ENCODE data around the gene SHISA6. TPM values are rescaled to one million over a fixed set of nuclear protein-coding genes. Genes with fewer than 3 reads are reported as not detected.

Gene SHISA6
- not detected in 2 replicates for total RNA-seq (2014; rRNA removed; shearing (Covaris generic); ENCODE audit: low replicate concordance)

DNA sequence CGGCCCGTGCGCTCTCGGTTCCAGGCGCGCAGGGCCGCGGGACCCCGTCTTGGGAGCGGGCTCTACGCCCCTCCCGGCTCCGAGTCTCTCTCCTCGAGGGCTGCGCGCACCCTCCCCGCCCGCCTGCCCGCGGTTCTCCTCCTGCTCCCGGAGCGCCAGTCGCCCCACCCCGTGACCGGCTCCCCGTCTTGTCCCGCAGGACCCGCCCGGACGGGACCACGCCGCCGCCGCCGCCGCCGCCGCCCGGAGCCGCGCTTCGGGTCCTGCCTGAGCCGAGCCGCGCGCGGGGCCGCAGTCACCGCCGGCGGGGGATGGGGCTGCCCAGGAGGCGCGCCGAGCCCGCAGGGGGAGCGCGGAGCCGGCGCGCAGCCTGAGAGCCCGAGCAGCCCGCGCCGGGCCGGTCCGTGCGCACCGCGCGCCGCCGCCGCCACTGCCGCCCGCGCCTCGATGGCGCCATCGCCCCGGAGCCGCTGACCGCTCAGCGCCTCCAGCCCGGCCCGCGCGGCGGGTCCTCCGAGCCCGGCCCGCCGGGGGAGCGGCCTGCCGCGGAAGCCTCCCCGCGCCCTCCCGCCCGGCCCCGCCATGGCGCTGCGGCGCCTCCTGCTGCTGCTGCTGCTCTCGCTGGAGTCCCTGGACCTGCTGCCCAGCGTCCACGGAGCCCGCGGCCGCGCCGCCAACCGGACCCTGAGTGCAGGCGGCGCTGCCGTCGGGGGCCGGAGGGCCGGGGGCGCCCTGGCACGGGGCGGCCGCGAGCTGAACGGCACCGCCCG lies at the start of gene SHISA6:
Gene SHISA6, plus strand, starts transcription at position 373 of the 770 bp plus-strand sequence.
- DNase-seq = no peak
- no peaks in the 10 kb centered on the region for H3K36me3 ChIP-seq
- H3K27me3 ChIP-seq = peaks cover 30% of the 10 kb centered on the region
- no peak within 1 kb of the TSS for H3K4me3 ChIP-seq
- H3K9me3 ChIP-seq = no peaks in the 10 kb centered on the region

GRCh38 chr17:11195801-11196200 lies 45.2 kb upstream of the SHISA6 start:
- Histone ChIP-seq H3K36me3 (no peaks in the 10 kb centered on the region), H3K4me3 (no peak overlapping the region), H3K27me3 (no peaks in the 10 kb centered on the region), H3K9me3 (no peaks in the 10 kb centered on the region)
- DNase-seq = no peak

DNA sequence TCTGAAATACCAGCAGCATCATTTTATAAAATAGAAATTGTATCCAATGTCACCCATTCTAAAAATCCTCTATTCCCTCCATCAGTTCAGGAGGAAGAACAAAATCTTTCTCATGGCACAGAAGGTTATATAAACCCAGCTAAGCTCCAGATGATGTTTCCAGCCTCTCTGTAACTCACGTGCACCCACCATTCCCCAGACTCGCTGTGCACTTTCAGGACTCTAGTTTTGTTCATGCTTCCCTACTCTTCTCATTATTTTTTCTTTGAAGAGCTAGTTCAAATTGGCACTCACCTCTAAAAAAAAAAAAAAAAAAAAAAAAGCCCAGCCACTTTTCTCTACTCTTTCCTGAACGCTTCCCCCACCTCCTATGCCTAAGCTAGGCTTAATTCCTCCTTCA lies 36.0 kb upstream of the SHISA6 start:
- H3K36me3 ChIP-seq = no peaks in the 10 kb centered on the region
- no peaks in the 10 kb centered on the region for H3K9me3 ChIP-seq
- no peak overlapping the region for H3K4me3 ChIP-seq
- no peaks in the 10 kb centered on the region for H3K27me3 ChIP-seq
- no peak for DNase-seq

DNA sequence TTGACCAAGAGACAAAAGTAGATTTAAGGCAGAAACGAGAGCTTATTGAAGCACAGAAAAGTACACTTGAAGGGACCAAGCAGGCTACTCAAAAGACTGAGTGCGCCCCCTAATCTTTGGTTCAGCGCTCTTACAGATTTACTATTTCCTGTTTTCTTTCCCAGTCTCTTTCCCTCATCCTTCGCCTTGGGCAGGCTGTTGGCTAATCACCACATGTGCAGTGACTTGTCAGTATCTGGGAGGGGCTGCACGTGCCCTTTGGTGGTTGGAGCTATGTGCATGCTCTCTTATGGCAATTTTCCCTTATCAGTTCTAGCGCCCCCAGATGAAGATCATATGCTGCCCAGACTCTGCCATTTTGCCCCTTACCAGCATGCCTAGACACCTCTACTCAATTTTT lies 35.4 kb upstream of the SHISA6 start:
- H3K36me3 ChIP-seq = no peaks in the 10 kb centered on the region
- DNase-seq = no peak
- no peaks in the 10 kb centered on the region for H3K27me3 ChIP-seq
- no peak overlapping the region for H3K4me3 ChIP-seq
- H3K9me3 ChIP-seq = no peaks in the 10 kb centered on the region

GRCh38 chr17:11209906-11210305 lies 31.1 kb upstream of the SHISA6 start:
- no peaks in the 10 kb centered on the region for H3K36me3 ChIP-seq
- no peak overlapping the region for H3K4me3 ChIP-seq
- H3K9me3 ChIP-seq = peaks cover 3% of the 10 kb centered on the region; the same call in 1 of the 2 replicates
- no peaks in the 10 kb centered on the region for H3K27me3 ChIP-seq
- no peak for DNase-seq

- no peak overlapping the region for H3K4me3 ChIP-seq
- H3K9me3 ChIP-seq = peaks cover 3% of the 10 kb centered on the region; the same call in 1 of the 2 replicates
- DNase-seq = no peak
- H3K27me3 ChIP-seq = no peaks in the 10 kb centered on the region; the same call in 1 of the 2 replicates
- no peaks in the 10 kb centered on the region for H3K36me3 ChIP-seq
Measured at GRCh38 chr17:11212792-11213191, 28.2 kb upstream of the SHISA6 start.

DNA sequence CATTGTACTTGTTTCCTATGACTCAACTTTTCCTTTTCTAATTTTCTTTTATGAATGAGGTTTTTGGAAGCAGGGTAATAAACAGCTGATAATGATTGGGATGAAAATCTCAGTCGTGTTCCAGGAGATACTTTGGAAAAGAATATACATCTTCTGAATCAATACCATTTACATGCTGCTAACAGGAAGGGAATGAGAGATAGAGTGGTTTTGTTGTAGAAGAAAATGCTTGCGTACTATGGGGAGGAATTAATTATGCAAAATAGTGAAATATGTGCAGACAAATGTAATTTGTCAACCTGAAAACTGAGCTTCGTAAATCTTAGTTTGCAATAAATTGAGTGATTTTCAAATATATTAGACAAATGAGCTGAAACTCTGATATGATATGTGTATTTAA lies 24.0 kb upstream of the SHISA6 start:
- DNase-seq = no peak
- Histone ChIP-seq H3K36me3 (no peaks in the 10 kb centered on the region), H3K27me3 (no peaks in the 10 kb centered on the region; the same call in 1 of the 2 replicates), H3K4me3 (no peak overlapping the region), H3K9me3 (no peaks in the 10 kb centered on the region)

DNA sequence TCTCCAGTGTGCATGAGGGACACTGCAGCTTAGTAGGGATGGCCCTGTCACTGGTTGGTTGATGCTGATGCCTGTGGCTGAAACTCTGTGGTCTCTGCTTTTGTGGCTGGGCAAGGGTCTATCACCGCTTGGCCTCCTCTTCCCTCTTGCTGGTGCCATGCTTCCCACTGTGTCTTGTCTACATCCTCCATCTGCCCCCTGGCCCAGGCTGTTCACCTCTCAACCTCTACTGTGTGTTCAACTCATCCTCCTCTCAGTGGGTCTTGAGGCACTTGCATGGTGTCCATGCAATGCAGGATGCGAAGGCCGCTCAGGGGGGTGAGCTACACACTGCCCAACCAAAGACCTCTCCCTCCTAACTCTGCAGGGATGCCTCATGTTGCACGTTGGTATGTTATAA lies 19.8 kb upstream of the SHISA6 start:
- DNase-seq = no peak
- Histone ChIP-seq H3K36me3 (no peaks in the 10 kb centered on the region), H3K9me3 (no peaks in the 10 kb centered on the region), H3K27me3 (no peaks in the 10 kb centered on the region; the same call in 1 of the 2 replicates), H3K4me3 (no peak overlapping the region)

GRCh38 chr17:11221721-11222120 lies 19.3 kb upstream of the SHISA6 start:
- Histone ChIP-seq H3K36me3 (no peaks in the 10 kb centered on the region), H3K4me3 (no peak overlapping the region), H3K9me3 (no peaks in the 10 kb centered on the region), H3K27me3 (peaks cover 4% of the 10 kb centered on the region)
- DNase-seq = no peak

- Histone ChIP-seq H3K36me3 (no peaks in the 10 kb centered on the region), H3K9me3 (no peaks in the 10 kb centered on the region), H3K4me3 (no peak overlapping the region), H3K27me3 (peaks cover 27% of the 10 kb centered on the region)
- no peak for DNase-seq
Measured at GRCh38 chr17:11238705-11239104, 2.3 kb upstream of the SHISA6 start.

- Histone ChIP-seq H3K9me3 (no peaks in the 10 kb centered on the region), H3K27me3 (peaks cover 27% of the 10 kb centered on the region), H3K4me3 (no peak overlapping the region), H3K36me3 (no peaks in the 10 kb centered on the region)
- DNase-seq = no peak
Measured at GRCh38 chr17:11239379-11239970, 1.5 kb upstream of the SHISA6 start.

- H3K27me3 ChIP-seq = peaks cover 30% of the 10 kb centered on the region
- H3K4me3 ChIP-seq = no peak overlapping the region
- H3K36me3 ChIP-seq = no peaks in the 10 kb centered on the region
- H3K9me3 ChIP-seq = no peaks in the 10 kb centered on the region
- no peak for DNase-seq
Measured at GRCh38 chr17:11240041-11240840, 772 bp upstream of the SHISA6 start.

DNA sequence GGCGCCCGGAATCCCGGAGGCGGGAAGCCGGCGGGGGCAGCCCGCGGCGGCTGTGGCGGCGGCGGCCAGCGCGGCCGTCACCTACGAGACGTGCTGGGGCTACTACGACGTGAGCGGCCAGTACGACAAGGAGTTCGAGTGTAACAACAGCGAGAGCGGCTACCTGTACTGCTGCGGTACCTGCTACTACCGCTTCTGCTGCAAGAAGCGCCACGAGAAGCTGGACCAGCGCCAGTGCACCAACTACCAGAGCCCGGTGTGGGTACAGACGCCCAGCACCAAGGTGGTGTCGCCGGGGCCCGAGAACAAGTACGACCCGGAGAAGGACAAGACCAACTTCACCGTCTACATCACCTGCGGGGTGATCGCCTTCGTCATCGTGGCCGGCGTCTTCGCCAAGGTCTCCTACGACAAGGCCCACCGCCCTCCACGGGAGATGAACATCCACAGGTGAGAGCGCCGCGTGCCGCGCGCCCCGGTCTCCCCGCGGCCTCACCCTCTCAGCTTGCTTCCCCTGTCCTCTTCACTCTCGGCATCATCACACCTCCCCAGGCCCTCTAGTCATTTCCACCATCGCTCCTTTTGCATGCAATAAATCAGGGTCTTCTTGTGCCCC lies 706 bp downstream of the SHISA6 start:
- no peak for DNase-seq
- H3K9me3 ChIP-seq = no peaks in the 10 kb centered on the region

GRCh38 chr17:11242411-11242810 lies 1.4 kb downstream of the SHISA6 start:
- Histone ChIP-seq H3K9me3 (no peaks in the 10 kb centered on the region), H3K27me3 (peaks cover 35% of the 10 kb centered on the region), H3K4me3 (no peak overlapping the region), H3K36me3 (no peaks in the 10 kb centered on the region)
- no peak for DNase-seq

More for the DNA sequence above, 706 bp downstream of the SHISA6 start:
- Histone ChIP-seq H3K4me3 (no peak overlapping the region), H3K36me3 (no peaks in the 10 kb centered on the region), H3K27me3 (peaks cover 35% of the 10 kb centered on the region)

DNA sequence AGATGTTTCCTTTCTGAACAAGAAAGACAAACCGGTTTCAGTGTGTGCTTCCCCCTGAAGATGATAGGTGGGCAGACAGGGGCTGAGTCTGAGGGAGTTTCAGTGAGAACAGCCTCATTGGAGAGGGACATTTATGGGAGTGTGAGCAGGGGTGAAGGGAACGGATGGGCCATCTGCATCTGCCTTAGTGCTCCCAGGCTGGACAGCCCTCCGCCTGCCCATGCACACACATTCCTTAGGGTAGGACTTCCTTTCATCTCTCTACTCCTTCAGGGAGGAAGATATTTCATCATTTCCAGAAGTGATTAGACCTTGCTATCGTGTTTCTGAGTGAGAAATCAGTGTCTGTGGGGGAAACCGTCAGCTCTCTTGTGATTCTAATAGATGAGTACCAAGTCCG lies 3.8 kb downstream of the SHISA6 start:
- Histone ChIP-seq H3K27me3 (peaks cover 33% of the 10 kb centered on the region), H3K4me3 (no peak overlapping the region), H3K9me3 (no peaks in the 10 kb centered on the region), H3K36me3 (no peaks in the 10 kb centered on the region)
- DNase-seq = no peak

DNA sequence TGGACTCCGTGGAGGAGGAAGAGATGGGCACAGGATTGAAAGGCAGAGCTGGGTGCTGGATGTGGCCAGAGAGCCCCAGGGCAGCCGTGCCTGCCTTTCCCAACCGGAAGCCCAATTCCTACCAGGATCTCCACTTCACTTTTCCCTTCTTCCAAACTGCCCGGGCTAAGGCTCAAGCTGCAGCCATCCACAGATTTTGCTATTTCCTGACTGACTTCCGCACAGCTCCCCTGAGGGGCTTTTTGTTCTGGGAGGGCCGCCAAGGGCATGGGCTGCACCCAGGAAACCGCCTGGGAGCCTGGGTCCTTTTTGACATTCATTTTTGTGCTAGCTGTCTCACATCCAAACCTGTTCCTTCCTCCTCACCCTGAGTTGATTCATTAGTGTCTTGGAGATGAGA lies 4.2 kb downstream of the SHISA6 start:
- Histone ChIP-seq H3K36me3 (no peaks in the 10 kb centered on the region), H3K9me3 (no peaks in the 10 kb centered on the region)
- no peak for DNase-seq

DNA sequence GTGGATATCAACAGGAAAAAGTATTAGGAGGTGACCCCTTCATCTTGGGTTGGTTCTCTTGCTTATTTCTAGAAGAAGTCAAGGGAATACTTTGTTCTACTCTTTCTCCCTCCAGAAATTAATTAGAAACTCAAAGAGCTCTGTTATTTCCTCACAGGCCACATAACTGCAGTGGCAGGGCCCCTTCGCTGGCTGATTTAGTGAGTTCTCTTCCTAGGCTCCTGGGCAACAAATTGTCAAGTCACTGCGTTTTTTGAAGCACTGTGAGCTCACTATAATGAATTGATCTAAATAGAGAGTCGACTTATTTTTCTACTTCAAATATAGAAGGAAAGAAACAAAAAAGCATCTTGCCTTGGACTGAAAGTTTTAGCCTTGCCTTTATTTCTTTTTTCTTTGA lies 4.8 kb downstream of the SHISA6 start:
- Histone ChIP-seq H3K36me3 (no peaks in the 10 kb centered on the region), H3K9me3 (no peaks in the 10 kb centered on the region), H3K27me3 (peaks cover 26% of the 10 kb centered on the region), H3K4me3 (no peak overlapping the region)
- no peak for DNase-seq

More for the DNA sequence above, 4.2 kb downstream of the SHISA6 start:
- Histone ChIP-seq H3K4me3 (no peak overlapping the region), H3K27me3 (peaks cover 28% of the 10 kb centered on the region)
